ENCODE data around the gene PAX7. TPM values are rescaled to one million over a fixed set of nuclear protein-coding genes. Genes with fewer than 3 reads are reported as not detected.

PAX7 gene
- total RNA-seq, 2 donors from 2014 or later, result not detected

DNA sequence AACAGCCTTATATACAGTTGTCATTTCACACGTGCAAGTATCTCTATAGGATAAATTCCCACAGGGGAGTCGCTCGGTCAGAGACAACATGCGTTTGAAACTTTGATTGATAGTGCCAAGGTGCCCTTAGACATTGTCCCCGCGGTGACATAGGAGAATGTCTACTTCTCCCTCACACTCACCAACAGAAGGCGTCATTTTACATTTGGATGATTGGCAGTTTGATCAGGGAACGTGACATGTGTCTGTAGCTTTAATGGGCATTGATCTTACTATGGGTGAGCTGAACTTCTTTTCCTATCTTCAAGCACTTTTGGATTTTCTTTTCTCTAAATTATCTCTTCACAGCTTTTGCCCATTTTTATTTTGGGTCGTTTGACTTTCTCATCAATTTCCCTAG, 42.6 kb upstream of the PAX7 start:
- DNase-seq, result no peak
- TF ChIP-seq, protein P1, sequence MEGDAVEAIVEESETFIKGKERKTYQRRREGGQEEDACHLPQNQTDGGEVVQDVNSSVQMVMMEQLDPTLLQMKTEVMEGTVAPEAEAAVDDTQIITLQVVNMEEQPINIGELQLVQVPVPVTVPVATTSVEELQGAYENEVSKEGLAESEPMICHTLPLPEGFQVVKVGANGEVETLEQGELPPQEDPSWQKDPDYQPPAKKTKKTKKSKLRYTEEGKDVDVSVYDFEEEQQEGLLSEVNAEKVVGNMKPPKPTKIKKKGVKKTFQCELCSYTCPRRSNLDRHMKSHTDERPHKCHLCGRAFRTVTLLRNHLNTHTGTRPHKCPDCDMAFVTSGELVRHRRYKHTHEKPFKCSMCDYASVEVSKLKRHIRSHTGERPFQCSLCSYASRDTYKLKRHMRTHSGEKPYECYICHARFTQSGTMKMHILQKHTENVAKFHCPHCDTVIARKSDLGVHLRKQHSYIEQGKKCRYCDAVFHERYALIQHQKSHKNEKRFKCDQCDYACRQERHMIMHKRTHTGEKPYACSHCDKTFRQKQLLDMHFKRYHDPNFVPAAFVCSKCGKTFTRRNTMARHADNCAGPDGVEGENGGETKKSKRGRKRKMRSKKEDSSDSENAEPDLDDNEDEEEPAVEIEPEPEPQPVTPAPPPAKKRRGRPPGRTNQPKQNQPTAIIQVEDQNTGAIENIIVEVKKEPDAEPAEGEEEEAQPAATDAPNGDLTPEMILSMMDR (IDR thresholded peaks at IDR 0.05), result no peak
- Histone ChIP-seq H3K4me3 (no peak overlapping the region), H3K27ac (no peak overlapping the region), H3K4me1 (no peaks in the 10 kb centered on the region), H3K36me3 (no peaks in the 10 kb centered on the region), H3K27me3 (no peaks in the 10 kb centered on the region), H3K9me3 (no peaks in the 10 kb centered on the region), H3K9ac (ENCODE audit: low read depth in 2 of 2, low read length in 2 of 2) (no peak overlapping the region)
- intact Hi-C loops (cut with DNase I), result no loop called here

DNA sequence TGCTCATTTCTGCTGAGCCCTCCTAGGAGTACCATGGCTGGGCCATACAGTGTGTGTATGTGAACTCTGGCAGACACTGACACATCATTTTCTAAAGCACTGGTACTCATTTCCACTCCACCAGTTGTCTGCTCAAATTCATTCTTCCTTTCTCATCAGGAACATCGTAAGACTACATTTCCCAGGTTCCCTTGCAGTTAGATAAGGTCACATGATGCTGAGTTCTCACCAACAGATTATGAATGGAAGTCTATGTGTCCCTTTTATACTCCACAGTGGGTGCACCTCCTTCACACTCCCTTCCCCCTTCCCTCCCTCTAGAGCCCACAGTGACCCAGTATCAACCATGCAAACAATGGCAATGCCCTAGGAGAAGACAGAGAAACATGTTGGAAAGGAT, 38.3 kb upstream of the PAX7 start:
- Histone ChIP-seq H3K9ac (ENCODE audit: low read depth in 2 of 2, low read length in 2 of 2) (no peak overlapping the region), H3K27ac (no peak overlapping the region), H3K27me3 (no peaks in the 10 kb centered on the region), H3K4me3 (no peak overlapping the region), H3K9me3 (no peaks in the 10 kb centered on the region), H3K4me1 (no peaks in the 10 kb centered on the region), H3K36me3 (no peaks in the 10 kb centered on the region)
- no peak for DNase-seq
- TF ChIP-seq, protein P1 (IDR thresholded peaks at IDR 0.05), result no peak
- intact Hi-C loops (cut with DNase I), result no loop called here

DNA sequence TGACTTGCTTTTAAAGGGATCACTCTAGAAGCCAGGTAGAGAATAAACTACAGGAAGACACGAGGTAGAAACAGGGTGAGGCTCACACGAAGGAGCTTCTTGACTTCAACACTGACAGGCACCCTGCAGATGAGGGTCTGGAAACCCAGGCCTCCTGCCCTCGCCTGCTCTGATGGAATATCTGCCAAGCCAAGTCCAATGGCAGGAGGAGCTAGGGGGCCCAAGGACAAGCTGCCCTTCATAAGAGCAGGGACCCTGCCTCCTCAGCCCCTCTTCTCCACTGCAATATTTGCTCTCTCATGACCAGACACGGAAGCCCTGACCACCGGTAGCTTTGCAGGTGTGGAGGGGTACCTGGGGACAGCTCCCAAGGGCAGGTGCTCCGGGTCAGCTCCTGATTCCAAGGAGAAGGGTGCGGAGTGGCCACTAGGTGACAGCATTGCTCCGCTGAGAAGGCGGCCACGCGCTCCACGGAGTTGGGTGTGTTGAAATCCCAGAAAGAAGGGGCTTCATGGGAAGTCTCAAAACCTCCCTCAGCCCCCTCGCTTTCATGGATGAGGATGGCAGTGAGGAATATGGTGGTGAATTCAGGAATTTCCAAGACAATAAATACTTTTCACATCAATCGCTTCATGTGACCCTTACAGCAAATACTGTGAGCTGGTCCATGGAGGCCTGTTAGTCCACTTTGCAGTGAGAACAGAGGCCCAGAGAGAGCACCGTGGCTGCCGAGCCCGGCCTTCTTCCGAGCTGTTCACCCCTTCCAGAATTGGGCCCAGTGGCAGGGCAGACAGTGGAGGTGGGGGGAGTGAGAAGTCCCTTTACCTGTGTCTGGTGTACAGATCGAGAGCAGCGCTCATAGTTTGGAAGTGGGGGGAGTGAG, 33.2 kb upstream of the PAX7 start:
- DNase-seq, result peak; percentile 46
- H3K27me3 ChIP-seq, result peaks cover 7% of the 10 kb centered on the region
- H3K27ac ChIP-seq, result no peak overlapping the region
- H3K4me1 ChIP-seq, result no peaks in the 10 kb centered on the region
- H3K9me3 ChIP-seq, result no peaks in the 10 kb centered on the region
- TF ChIP-seq, protein P1 (IDR thresholded peaks at IDR 0.05), result peak; percentile 96
- H3K36me3 ChIP-seq, result no peaks in the 10 kb centered on the region
- intact Hi-C loops (cut with DNase I), result loop anchor here (1.0 to 5.0 kb wide), 3 partner anchors 83 to 280 kb away; no protein-coding TSS in a partner anchor
- H3K4me3 ChIP-seq, result no peak overlapping the region
- no peak overlapping the region for H3K9ac ChIP-seq (ENCODE audit: low read depth in 2 of 2, low read length in 2 of 2)

DNA sequence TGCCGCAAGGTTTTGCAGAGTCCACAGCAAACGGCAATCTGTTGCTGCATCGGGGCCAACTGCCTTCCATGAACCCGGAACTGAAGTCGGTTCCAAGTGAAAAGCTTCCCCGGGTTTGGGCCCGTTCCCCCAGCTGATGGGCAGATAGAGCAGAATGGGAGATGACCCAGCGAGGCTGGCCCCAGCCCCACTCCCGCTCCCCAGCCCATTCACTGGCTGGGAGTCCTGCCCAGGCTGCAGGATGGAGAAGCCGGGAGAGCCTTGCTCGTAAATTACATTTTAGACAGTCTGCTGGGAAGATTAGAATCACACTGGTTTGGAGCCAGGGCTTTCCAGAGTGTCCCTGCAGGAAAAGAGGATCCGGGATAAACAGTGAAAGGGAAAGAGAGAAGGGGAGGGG, 31.6 kb upstream of the PAX7 start:
- Histone ChIP-seq H3K27me3 (peaks cover 7% of the 10 kb centered on the region), H3K4me3 (no peak overlapping the region), H3K9me3 (no peaks in the 10 kb centered on the region), H3K27ac (no peak overlapping the region), H3K9ac (ENCODE audit: low read depth in 2 of 2, low read length in 2 of 2) (no peak overlapping the region), H3K4me1 (no peaks in the 10 kb centered on the region), H3K36me3 (no peaks in the 10 kb centered on the region)
- TF ChIP-seq, protein P1 (IDR thresholded peaks at IDR 0.05), result no peak
- peak; percentile 33 for DNase-seq
- intact Hi-C loops (cut with DNase I), result loop anchor here (5.0 kb wide), 1 partner anchor 278 kb away; no protein-coding TSS in a partner anchor

DNA sequence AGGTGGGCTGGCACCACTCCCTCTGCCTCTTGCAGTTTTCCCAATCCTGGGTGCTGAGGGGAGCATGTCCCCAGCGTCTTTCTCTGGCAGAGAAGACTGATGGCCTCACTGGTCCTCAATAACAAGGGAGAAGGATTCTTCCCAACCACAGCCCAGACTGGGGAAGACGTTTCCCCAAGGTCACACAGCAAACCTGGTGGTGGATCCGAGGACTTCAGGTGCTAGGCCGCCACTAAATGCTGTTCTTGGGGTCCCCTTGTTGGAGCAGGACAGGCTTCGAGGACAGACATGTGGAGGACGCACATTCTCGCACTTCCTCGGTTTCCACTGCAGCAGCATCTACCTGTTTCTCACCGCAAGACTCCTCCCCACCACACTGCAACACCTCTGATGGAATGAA, 30.9 kb upstream of the PAX7 start:
- Histone ChIP-seq H3K9ac (ENCODE audit: low read depth in 2 of 2, low read length in 2 of 2) (peak overlapping the region in 1 of 2 donors; percentile 12), H3K27me3 (peaks cover 7% of the 10 kb centered on the region), H3K36me3 (no peaks in the 10 kb centered on the region), H3K4me1 (no peaks in the 10 kb centered on the region), H3K27ac (no peak overlapping the region), H3K4me3 (no peak overlapping the region), H3K9me3 (no peaks in the 10 kb centered on the region)
- TF ChIP-seq, protein P1 (IDR thresholded peaks at IDR 0.05), result no peak
- DNase-seq, result no peak
- intact Hi-C loops (cut with DNase I), result loop anchor here (5.0 kb wide), 1 partner anchor 278 kb away; no protein-coding TSS in a partner anchor

Measured in colonic mucosa (tissue), 4 donors.